H7 (cell line): Measurements from ENCODE around the gene PTGER2. TPM values are rescaled to one million over a fixed set of nuclear protein-coding genes. Genes with fewer than 3 reads are reported as not detected.

Experiments used
- DNase-seq: peaks from one replicate; pipeline ENCODE4 v3.0.0; 2012
- H3K27me3 ChIP-seq: 2 replicates; pipeline ENCODE4 v1.6.0; 2011; ENCODE audit warnings: mild to moderate bottlenecking, low read length; ENCODE audit not compliant: control insufficient read depth, insufficient read depth
- H3K36me3 ChIP-seq: replicated peaks from 2 replicates; pipeline ENCODE4 v1.5.1; 2011; ENCODE audit warnings: low read length; ENCODE audit not compliant: control insufficient read depth, insufficient read depth
- H3K4me3 ChIP-seq: 2 replicates; pipeline ENCODE4 v1.5.1; 2011; ENCODE audit warnings: low read depth, mild to moderate bottlenecking, control low read depth, low read length, moderate library complexity; ENCODE audit not compliant: insufficient read depth
- total RNA-seq: library from RNA; depleted of rRNA; stranded (reverse); fragments of >200 nt; shearing (Covaris generic); gene quantifications from 2 replicates; pipeline ENCODE4 v1.2.3, GENCODE V29; 2014

Gene PTGER2
- total RNA-seq, 1 experiment from 2014 or later, result 0.24 TPM

GRCh38 chr14:52318062-52318461 lies 4.0 kb downstream of the PTGER2 start:
- Histone ChIP-seq H3K27me3 (peaks cover 41% of the 10 kb centered on the region), H3K36me3 (no peaks in the 10 kb centered on the region), H3K4me3 (no peak overlapping the region)
- DNase-seq, result no peak

GRCh38 chr14:52318826-52319645 lies 4.9 kb downstream of the PTGER2 start:
- no peaks in the 10 kb centered on the region for H3K36me3 ChIP-seq
- no peak overlapping the region for H3K4me3 ChIP-seq
- peaks cover 31% of the 10 kb centered on the region for H3K27me3 ChIP-seq
- no peak for DNase-seq

GRCh38 chr14:52319919-52320318 lies 5.8 kb downstream of the PTGER2 start:
- Histone ChIP-seq H3K27me3 (peaks cover 22% of the 10 kb centered on the region), H3K4me3 (no peak overlapping the region), H3K36me3 (no peaks in the 10 kb centered on the region)
- DNase-seq, result no peak

- Histone ChIP-seq H3K36me3 (no peaks in the 10 kb centered on the region), H3K4me3 (no peak overlapping the region), H3K27me3 (no peaks in the 10 kb centered on the region)
- no peak for DNase-seq
These were observed 11.0 kb downstream of the PTGER2 start for GRCh38 chr14:52325126-52325525.

GRCh38 chr14:52325630-52326029 lies 11.5 kb downstream of the PTGER2 start:
- H3K27me3 ChIP-seq, result no peaks in the 10 kb centered on the region
- DNase-seq, result no peak
- H3K36me3 ChIP-seq, result no peaks in the 10 kb centered on the region
- H3K4me3 ChIP-seq, result no peak overlapping the region

GRCh38 chr14:52327374-52328226 lies 13.5 kb downstream of the PTGER2 start:
- no peak overlapping the region for H3K4me3 ChIP-seq
- no peak for DNase-seq
- no peaks in the 10 kb centered on the region for H3K27me3 ChIP-seq
- no peaks in the 10 kb centered on the region for H3K36me3 ChIP-seq

- H3K36me3 ChIP-seq, result no peaks in the 10 kb centered on the region
- no peaks in the 10 kb centered on the region for H3K27me3 ChIP-seq
- no peak overlapping the region for H3K4me3 ChIP-seq
- no peak for DNase-seq
These were observed 14.2 kb downstream of the PTGER2 start for GRCh38 chr14:52328276-52328675.

GRCh38 chr14:52329678-52330369 lies 15.7 kb downstream of the PTGER2 start:
- Histone ChIP-seq H3K27me3 (no peaks in the 10 kb centered on the region), H3K4me3 (no peak overlapping the region), H3K36me3 (no peaks in the 10 kb centered on the region)
- no peak for DNase-seq

- no peak overlapping the region for H3K4me3 ChIP-seq
- no peak for DNase-seq
- H3K27me3 ChIP-seq, result no peaks in the 10 kb centered on the region
- no peaks in the 10 kb centered on the region for H3K36me3 ChIP-seq
These were observed 18.2 kb downstream of the PTGER2 start for GRCh38 chr14:52332269-52332668.

- Histone ChIP-seq H3K4me3 (no peak overlapping the region), H3K27me3 (no peaks in the 10 kb centered on the region), H3K36me3 (no peaks in the 10 kb centered on the region)
- no peak for DNase-seq
These were observed 19.0 kb downstream of the PTGER2 start for GRCh38 chr14:52333108-52333507.

GRCh38 chr14:52333823-52334657 lies 19.9 kb downstream of the PTGER2 start:
- DNase-seq, result no peak
- Histone ChIP-seq H3K4me3 (no peak overlapping the region), H3K36me3 (no peaks in the 10 kb centered on the region), H3K27me3 (no peaks in the 10 kb centered on the region)

GRCh38 chr14:52336241-52336640 lies 22.1 kb downstream of the PTGER2 start:
- Histone ChIP-seq H3K4me3 (no peak overlapping the region), H3K36me3 (no peaks in the 10 kb centered on the region), H3K27me3 (no peaks in the 10 kb centered on the region)
- no peak for DNase-seq

GRCh38 chr14:52338051-52338681 lies 24.1 kb downstream of the PTGER2 start:
- Histone ChIP-seq H3K36me3 (no peaks in the 10 kb centered on the region), H3K4me3 (no peak overlapping the region), H3K27me3 (no peaks in the 10 kb centered on the region)
- no peak for DNase-seq
